Uterus (tissue), 2 donors: Measurements from ENCODE around the gene MAP3K7CL.

Experiments
- POLR2A ChIP-seq, 2 donors: fragments of 450-650 bp; IDR thresholded peaks; one replicate each; pipeline ENCODE4 v1.6.1; 2016; ENCODE audit warnings: antibody characterized with exemption in 2 of 2, mild to moderate bottlenecking in 1 of 2, moderate library complexity in 1 of 2
- TF ChIP-seq, protein P1 (sequence below), 4 experiments: fragments of 200-600 bp in 2 of 4; fragments of 450-650 bp in 2 of 4; sonication (generic) in 2 of 4; IDR thresholded peaks; one replicate each; pipeline ENCODE4 v1.5.1; 2016 to 2019; ENCODE audit warnings: antibody characterized with exemption in 4 of 4, mild to moderate bottlenecking in 2 of 4, moderate library complexity in 1 of 4

DNA sequence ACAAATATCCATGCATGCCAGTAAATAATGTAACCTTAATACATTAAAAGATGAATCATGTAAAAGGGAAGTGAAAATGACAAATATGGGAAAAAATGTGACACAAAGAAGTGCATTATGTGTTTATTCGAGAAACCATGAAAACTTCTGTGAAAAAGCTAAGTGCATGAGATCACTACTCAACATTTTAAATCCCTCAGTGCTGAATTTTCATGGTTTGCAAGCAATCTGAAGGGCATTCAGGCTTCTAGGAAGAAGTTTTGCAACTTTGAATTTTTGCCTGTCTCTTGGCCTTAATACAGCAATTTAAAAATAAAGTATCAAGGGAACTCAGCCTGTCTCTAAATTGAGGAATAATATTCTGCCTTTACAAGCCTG, 78.2 kb downstream of the MAP3K7CL start:
- TF ChIP-seq, protein P1, sequence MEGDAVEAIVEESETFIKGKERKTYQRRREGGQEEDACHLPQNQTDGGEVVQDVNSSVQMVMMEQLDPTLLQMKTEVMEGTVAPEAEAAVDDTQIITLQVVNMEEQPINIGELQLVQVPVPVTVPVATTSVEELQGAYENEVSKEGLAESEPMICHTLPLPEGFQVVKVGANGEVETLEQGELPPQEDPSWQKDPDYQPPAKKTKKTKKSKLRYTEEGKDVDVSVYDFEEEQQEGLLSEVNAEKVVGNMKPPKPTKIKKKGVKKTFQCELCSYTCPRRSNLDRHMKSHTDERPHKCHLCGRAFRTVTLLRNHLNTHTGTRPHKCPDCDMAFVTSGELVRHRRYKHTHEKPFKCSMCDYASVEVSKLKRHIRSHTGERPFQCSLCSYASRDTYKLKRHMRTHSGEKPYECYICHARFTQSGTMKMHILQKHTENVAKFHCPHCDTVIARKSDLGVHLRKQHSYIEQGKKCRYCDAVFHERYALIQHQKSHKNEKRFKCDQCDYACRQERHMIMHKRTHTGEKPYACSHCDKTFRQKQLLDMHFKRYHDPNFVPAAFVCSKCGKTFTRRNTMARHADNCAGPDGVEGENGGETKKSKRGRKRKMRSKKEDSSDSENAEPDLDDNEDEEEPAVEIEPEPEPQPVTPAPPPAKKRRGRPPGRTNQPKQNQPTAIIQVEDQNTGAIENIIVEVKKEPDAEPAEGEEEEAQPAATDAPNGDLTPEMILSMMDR (IDR thresholded peaks at IDR 0.05), result no peak
- no peak for TF ChIP-seq POLR2A (IDR thresholded peaks at IDR 0.05)
